C4-2B (cell line): ENCODE measurements around the gene TMCC2.

Source experiments
- H3K27ac ChIP-seq: fragments of 450-650 bp; 2 replicates; pipeline ENCODE4 v1.5.1; 2017
- ZFX ChIP-seq: fragments of 450-650 bp; IDR thresholded peaks from 2 replicates; pipeline ENCODE4 v1.6.1; 2017
- TF ChIP-seq, protein P1 (sequence below): fragments of 450-650 bp; conservative IDR thresholded peaks from 2 replicates; pipeline ENCODE4 v1.5.1; 2017; ENCODE audit warnings: mild to moderate bottlenecking

TMCC2 gene

DNA sequence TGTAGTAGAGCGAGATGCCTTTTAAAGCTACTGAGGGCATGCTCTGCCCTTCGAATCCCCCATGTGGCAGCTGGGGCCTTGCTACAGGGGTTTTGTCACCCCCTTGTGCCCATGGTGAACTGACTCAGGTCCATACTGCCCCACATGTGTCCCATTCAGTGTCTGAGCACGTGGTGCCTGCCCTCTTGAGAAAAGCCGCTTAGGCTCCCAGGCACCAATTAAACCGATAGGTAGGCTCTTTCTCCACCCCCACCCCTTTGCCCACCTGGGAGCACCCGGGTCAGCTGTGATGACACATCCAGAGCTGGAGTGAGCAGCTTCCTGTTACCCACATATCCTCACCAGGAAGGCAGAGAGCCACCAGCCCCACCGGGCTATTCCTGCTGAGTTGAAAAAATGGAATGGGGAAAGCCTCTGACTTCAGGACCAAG, 30.5 kb downstream of the TMCC2 start:
- no peak for TF ChIP-seq ZFX
- TF ChIP-seq, protein P1, sequence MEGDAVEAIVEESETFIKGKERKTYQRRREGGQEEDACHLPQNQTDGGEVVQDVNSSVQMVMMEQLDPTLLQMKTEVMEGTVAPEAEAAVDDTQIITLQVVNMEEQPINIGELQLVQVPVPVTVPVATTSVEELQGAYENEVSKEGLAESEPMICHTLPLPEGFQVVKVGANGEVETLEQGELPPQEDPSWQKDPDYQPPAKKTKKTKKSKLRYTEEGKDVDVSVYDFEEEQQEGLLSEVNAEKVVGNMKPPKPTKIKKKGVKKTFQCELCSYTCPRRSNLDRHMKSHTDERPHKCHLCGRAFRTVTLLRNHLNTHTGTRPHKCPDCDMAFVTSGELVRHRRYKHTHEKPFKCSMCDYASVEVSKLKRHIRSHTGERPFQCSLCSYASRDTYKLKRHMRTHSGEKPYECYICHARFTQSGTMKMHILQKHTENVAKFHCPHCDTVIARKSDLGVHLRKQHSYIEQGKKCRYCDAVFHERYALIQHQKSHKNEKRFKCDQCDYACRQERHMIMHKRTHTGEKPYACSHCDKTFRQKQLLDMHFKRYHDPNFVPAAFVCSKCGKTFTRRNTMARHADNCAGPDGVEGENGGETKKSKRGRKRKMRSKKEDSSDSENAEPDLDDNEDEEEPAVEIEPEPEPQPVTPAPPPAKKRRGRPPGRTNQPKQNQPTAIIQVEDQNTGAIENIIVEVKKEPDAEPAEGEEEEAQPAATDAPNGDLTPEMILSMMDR, result no peak
- no peak overlapping the region for H3K27ac ChIP-seq

DNA sequence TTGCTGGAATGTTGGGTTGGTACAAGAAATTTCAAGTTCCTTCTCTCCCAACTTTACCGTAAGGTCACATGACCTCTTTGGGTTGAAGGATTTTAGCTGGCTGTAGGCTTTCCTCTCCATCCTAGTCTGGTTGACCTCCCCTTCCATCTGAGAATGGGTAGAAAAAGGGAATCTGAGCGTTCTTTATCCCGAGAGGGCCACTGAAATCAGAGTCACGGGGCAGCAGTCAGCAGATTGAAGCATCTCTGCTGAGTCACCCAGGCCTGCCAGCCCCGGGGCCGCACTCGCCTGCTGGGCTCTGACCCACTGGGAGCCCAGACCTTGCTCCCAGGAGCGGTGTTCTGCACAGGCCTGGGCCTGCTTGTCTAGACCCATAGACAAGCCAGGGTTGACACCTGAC, 31.0 kb downstream of the TMCC2 start:
- no peak overlapping the region for H3K27ac ChIP-seq
- TF ChIP-seq ZFX, result no peak
- TF ChIP-seq, protein P1, result no peak

DNA sequence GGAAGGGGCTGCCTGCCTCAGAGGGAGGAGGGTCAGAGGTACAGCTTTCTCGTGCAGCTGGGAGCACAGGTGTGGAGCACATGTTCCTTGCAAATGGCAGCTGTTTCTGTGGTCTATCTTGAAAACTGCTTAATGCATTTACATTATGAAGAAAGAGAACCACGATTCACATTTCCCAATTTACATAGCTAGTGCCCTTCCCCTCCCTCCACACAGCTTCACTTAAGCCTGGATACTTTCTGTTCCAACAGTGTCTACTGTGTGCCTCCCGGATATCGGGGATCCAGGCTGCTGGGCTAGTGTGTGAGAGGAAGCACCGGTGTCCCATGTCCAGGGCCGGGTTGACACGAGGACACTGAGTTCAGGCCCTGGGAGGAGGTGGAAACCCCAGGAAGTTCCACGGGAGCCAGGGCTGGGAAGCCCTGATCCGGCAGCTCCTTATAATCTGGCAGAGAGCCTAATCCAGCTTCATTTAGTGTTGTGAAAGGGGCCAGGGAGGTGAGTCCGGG, 31.6 kb downstream of the TMCC2 start:
- TF ChIP-seq ZFX, result no peak
- TF ChIP-seq, protein P1, result no peak
- no peak overlapping the region for H3K27ac ChIP-seq

DNA sequence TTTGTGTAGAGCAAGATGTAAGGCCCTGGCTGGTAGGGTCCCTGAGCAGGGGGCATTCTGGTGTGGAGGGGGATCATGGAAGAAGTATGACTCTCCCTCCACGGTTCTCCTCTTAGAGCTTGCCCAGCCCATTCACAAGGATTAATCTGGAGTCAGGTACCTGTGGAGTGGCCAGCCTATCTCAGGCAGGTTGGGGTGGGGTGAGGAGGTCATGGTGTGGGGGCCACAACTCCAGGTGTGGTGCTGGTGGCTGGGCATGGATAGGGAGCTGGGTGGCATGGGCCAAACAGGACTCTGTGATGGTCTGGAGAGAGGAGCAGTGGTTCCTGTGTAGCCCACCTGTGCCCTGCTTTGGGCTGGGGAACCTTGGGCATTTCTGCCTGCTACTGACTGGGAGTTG, 32.3 kb downstream of the TMCC2 start:
- no peak for TF ChIP-seq ZFX
- H3K27ac ChIP-seq, result no peak overlapping the region

DNA sequence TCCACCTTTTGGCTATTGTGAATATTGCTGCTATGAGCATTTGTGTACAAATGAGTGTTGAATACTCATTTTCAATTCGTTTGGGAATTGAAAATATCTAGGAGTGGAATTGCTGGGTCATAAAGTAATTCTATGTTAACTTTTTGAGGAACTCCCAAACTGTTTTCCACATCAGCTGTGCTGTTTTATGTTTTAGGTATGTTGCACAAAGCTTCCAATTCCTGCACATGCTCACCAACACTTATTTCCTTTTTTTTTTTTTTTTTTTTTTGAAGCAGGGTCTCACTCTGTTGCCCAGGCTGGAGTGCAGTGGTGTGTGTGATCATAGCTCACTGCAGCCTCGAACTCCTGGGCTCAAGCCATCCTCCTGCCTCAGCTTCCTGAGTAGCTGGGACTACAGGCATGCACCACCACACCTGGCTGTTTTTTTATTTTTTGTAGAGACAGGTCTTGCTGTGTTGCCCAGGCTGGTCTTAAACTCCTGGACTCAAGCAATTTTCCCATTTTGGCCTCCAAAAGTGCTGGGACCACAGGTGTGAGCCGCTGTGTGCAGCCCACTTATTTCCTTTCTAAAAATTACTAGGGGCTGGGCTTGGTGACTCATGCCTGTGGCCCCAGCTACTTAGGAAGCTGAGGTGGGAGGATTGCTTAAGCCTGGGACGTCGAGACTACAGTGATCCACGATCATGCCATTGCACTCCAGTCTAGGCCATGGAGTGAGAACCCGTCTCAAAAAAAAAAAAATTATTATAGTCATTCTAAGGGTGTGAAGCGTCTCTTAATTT, 33.4 kb downstream of the TMCC2 start:
- TF ChIP-seq, protein P1, result no peak
- TF ChIP-seq ZFX, result no peak
- H3K27ac ChIP-seq, result no peak overlapping the region

DNA sequence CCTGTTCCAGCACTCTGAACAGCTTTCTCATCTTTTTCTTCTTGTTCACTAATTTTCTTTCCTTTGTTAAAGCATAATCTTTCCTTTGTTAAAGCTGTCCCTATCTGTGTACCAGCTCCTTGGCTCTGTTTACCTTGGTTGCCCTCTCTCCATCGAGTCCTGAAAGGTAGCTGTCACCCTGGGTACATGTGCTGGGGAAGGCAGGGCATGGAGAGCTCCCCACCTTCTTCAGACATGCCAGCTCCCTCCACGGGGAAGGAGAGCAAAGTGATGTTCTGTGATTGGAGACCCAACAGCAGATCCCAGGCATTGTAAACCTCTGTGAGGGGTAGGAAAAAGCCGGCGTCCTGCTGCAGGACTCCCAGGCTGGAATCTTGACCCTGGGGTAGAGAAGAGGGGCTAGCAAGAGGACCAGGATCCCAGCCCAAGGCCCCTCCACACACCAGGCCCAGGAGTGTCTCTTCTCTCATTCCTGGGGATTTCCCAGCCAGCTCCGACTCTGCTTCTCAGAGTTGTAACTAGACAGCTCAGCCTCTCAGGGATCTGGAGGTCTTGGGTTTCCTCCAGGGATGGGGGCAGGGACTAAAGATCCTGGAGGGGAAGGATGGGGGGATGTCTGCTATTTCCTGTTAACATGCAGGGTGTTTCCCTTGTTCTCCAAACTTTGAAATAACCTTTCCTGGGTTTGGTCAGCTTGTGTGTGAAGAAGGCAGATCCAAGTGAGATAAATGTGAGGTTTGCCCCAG, 34.4 kb downstream of the TMCC2 start:
- TF ChIP-seq, protein P1, result no peak
- no peak overlapping the region for H3K27ac ChIP-seq

DNA sequence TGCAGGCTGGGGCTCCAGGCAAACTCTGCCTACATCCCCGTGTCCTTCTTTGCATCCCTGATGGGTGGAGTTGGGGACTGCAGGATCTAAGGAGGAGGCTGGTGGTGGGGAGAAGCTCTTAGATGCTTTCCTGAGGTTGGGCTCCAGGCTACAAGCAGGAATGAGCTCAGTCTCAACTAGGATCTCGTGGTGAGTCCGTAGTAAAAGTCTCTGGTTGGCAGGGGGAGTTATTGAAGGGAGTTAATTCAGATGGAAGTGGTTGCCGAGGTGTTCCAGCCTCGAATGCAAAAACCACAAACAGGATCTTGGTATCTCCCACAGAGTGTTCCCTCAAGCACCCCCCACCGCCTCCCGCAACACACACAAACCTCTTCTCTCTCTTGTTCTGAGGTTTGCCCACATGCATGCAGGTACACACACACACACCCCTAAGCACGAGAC, 35.0 kb downstream of the TMCC2 start:
- no peak for TF ChIP-seq ZFX
- TF ChIP-seq, protein P1, result no peak
- no peak overlapping the region for H3K27ac ChIP-seq
